SK-N-SH (cell line): Measurements from ENCODE around the gene GPR82. TPM values are rescaled to one million over a fixed set of nuclear protein-coding genes. Genes with fewer than 3 reads are reported as not detected.

Experiments
- CTCF ChIA-PET: fragments of 300-600, 350-600 bp; formaldehyde crosslinking; extraction: SDS; loops from one replicate; lab custom pipeline; 2021; lab: Yijun Ruan, JAX
- POLR2A ChIA-PET: fragments of 350-600 bp; sonication (Branson Sonifier 250); formaldehyde crosslinking; extraction: SDS; loops from one replicate; lab custom pipeline; 2020; ENCODE audit warnings: antibody characterized with exemption, inconsistent platforms; lab: Yijun Ruan, JAX
- DNase-seq: peaks from one replicate; pipeline ENCODE4 v3.0.0; 2012
- H2AFZ ChIP-seq: fragments of 200-600 bp; sonication (generic); 2 replicates; pipeline ENCODE4 v1.8.1; 2016; ENCODE audit warnings: antibody characterized with exemption, mild to moderate bottlenecking, low read depth
- H3F3A ChIP-seq: fragments of 200-600 bp; sonication (generic); replicated peaks from 2 replicates; pipeline ENCODE3; 2016; ENCODE audit warnings: antibody characterized with exemption, mild to moderate bottlenecking; ENCODE audit not compliant: insufficient read depth
- H3K27ac ChIP-seq, 2 experiments: fragments of 200-500 bp in 1 of 2; fragments of 200-600 bp in 1 of 2; sonication (Bioruptor generic) in 1 of 2; sonication (generic), shearing (Covaris generic) in 1 of 2; 2 replicates each; pipeline versions ENCODE4 v1.5.1 to v1.6.1; 2014 to 2016; ENCODE audit warnings: low read depth in 2 of 2, inconsistent platforms in 1 of 2, low read length in 1 of 2, mild to moderate bottlenecking in 1 of 2, mixed read lengths in 1 of 2
- H3K27me3 ChIP-seq: fragments of 200-600 bp; sonication (generic), shearing (Covaris generic); 2 replicates; pipeline ENCODE4 v1.6.1; 2016; ENCODE audit warnings: mixed run types; ENCODE audit not compliant: insufficient read depth
- H3K36me3 ChIP-seq, 2 experiments: fragments of 200-500 bp in 1 of 2; fragments of 200-600 bp in 1 of 2; sonication (Bioruptor generic) in 1 of 2; sonication (generic) in 1 of 2; replicated peaks in 1 of 2; 2 replicates each; pipeline versions ENCODE3 to v1.5.1; 2014 to 2016; ENCODE audit warnings: low read length in 1 of 2, mild to moderate bottlenecking in 1 of 2; ENCODE audit not compliant: insufficient read depth in 2 of 2, control insufficient read depth in 1 of 2
- H3K4me1 ChIP-seq, 2 experiments: fragments of 200-500 bp in 1 of 2; fragments of 200-600 bp in 1 of 2; sonication (Bioruptor generic) in 1 of 2; sonication (generic), shearing (Covaris generic) in 1 of 2; 2 replicates each; pipeline versions ENCODE4 v1.5.1 to v1.6.1; 2014 to 2016; ENCODE audit warnings: low read depth in 1 of 2, low read length in 1 of 2, mixed run types in 1 of 2; ENCODE audit not compliant: insufficient read depth in 2 of 2, control insufficient read depth in 1 of 2
- H3K4me2 ChIP-seq: fragments of 200-600 bp; sonication (generic), shearing (Covaris generic); 2 replicates; pipeline ENCODE4 v1.6.1; 2017; ENCODE audit warnings: mixed run types
- H3K4me3 ChIP-seq, 2 experiments: fragments of 200-500 bp in 1 of 2; fragments of 200-600 bp in 1 of 2; sonication (Bioruptor generic) in 1 of 2; sonication (generic), shearing (Covaris generic) in 1 of 2; 2 replicates each; pipeline versions ENCODE4 v1.5.1 to v1.8.1; 2014 to 2016; ENCODE audit warnings: low read depth in 2 of 2, inconsistent platforms in 1 of 2, low read length in 1 of 2, mild to moderate bottlenecking in 1 of 2, mixed read lengths in 1 of 2, moderate library complexity in 1 of 2
- H3K79me2 ChIP-seq: fragments of 200-600 bp; sonication (generic); 2 replicates; pipeline ENCODE4 v1.8.1; 2017; ENCODE audit warnings: mild to moderate bottlenecking; ENCODE audit not compliant: insufficient read depth
- H3K9ac ChIP-seq: fragments of 200-600 bp; sonication (generic); 2 replicates; pipeline ENCODE4 v1.6.1; 2017; ENCODE audit warnings: mixed run types
- H3K9me2 ChIP-seq: fragments of 200-600 bp; sonication (generic); 2 replicates; pipeline ENCODE4 v1.6.1; 2017; ENCODE audit warnings: mixed run types
- H3K9me3 ChIP-seq: fragments of 200-600 bp; sonication (generic); 2 replicates; pipeline ENCODE4 v1.6.1; 2017; ENCODE audit warnings: mixed run types, mild to moderate bottlenecking, moderate library complexity
- H4K20me1 ChIP-seq: fragments of 200-600 bp; sonication (generic); 2 replicates; pipeline ENCODE4 v1.6.1; 2017; ENCODE audit warnings: mild to moderate bottlenecking, mixed run types; ENCODE audit not compliant: insufficient read depth
- CHD2 ChIP-seq: fragments of 150-350 bp; IDR thresholded peaks from 2 replicates; pipeline ENCODE4 v1.6.1; 2018; ENCODE audit warnings: low read length; ENCODE audit not compliant: partially characterized antibody
- ELF1 ChIP-seq: IDR thresholded peaks from 2 replicates; pipeline ENCODE4 v1.4.0; 2012
- FOXJ3 ChIP-seq: sonication (generic); formaldehyde crosslinking; IDR thresholded peaks from 2 replicates; pipeline ENCODE4 v1.5.1; 2020; ENCODE audit warnings: mild to moderate bottlenecking, missing genetic modification reagents
- FOXM1 ChIP-seq: IDR thresholded peaks from 2 replicates; pipeline ENCODE4 v1.4.0; 2012; ENCODE audit warnings: low read depth, mild to moderate bottlenecking
- GATA2 ChIP-seq: sonication (generic); formaldehyde crosslinking; IDR thresholded peaks from 2 replicates; pipeline ENCODE4 v1.5.0; 2020; ENCODE audit warnings: mild to moderate bottlenecking, missing genetic modification reagents
- MAX ChIP-seq: IDR thresholded peaks from 2 replicates; pipeline ENCODE4 v1.4.0; 2012; ENCODE audit warnings: low read depth
- MEF2A ChIP-seq: IDR thresholded peaks from 2 replicates; pipeline ENCODE4 v1.4.0; 2012; ENCODE audit warnings: low read depth, borderline replicate concordance
- MXI1 ChIP-seq: IDR thresholded peaks from 2 replicates; pipeline ENCODE4 v1.6.1; 2012; ENCODE audit warnings: mild to moderate bottlenecking, low read depth, low read length, improper control_type of control experiment
- NFIC ChIP-seq: IDR thresholded peaks from 2 replicates; pipeline ENCODE4 v1.4.0; 2012; ENCODE audit warnings: borderline replicate concordance
- PBX3 ChIP-seq: IDR thresholded peaks from 2 replicates; pipeline ENCODE4; 2012
- TAF1 ChIP-seq: IDR thresholded peaks from 2 replicates; pipeline ENCODE4 v1.6.1; 2012; ENCODE audit warnings: low read depth, mild to moderate bottlenecking, low read length, moderate library complexity, borderline replicate concordance
- TEAD4 ChIP-seq: IDR thresholded peaks from 2 replicates; pipeline ENCODE4 v1.4.0; 2012; ENCODE audit warnings: mild to moderate bottlenecking, borderline replicate concordance; ENCODE audit not compliant: insufficient read depth
- USF1 ChIP-seq: IDR thresholded peaks from 2 replicates; pipeline ENCODE4 v1.4.0; 2012; ENCODE audit warnings: low read depth, borderline replicate concordance
- USF2 ChIP-seq: fragments of 150-350 bp; IDR thresholded peaks from 2 replicates; pipeline ENCODE4 v1.6.1; 2017; ENCODE audit warnings: antibody characterized with exemption, low read length, low read depth, borderline replicate concordance
- YY1 ChIP-seq: IDR thresholded peaks from 2 replicates; pipeline ENCODE4 v1.4.0; 2012; ENCODE audit warnings: low read depth, mild to moderate bottlenecking
- ZBTB33 ChIP-seq: IDR thresholded peaks from 2 replicates; pipeline ENCODE4 v1.4.0; 2012; ENCODE audit warnings: low read depth, borderline replicate concordance
- WGBS: methylation state at CpG from one replicate; pipeline ENCODE4 v1.1.6; 2017; ENCODE audit warnings: low lambda C conversion rate; 5-methylcytosine and 5-hydroxymethylcytosine counted together
- polyA plus RNA-seq, 3 experiments: library from polyadenylated mRNA; depleted of rRNA; stranded (reverse); fragments of >200 nt; gene quantifications; 2 replicates each; pipeline ENCODE4 v1.2.3, GENCODE V29; 2012

Gene GPR82
- polyA plus RNA-seq, 1 of the 3 experiments (the other 2 are of a cell fraction), result not detected

GRCh38 chrX:41677183-41678060 is 46.6 kb upstream of the GPR82 start:
- Histone ChIP-seq H3K9ac (no peak overlapping the region), H3K9me3 (no peaks in the 10 kb centered on the region), H2AFZ (no peak overlapping the region), H3K27me3 (no peaks in the 10 kb centered on the region; the same call in 1 of the 2 replicates), H3K9me2 (no peaks in the 10 kb centered on the region), H3K27ac (no peak overlapping the region), H3K36me3 (no peaks in the 10 kb centered on the region), H3K79me2 (no peaks in the 10 kb centered on the region), H3K4me1 (no peaks in the 10 kb centered on the region), H4K20me1 (no peaks in the 10 kb centered on the region), H3K4me3 (no peak overlapping the region), H3F3A (no peaks in the 10 kb centered on the region), H3K4me2 (no peak overlapping the region)
- no peak for DNase-seq
- ChIA-PET POLR2A (no interaction called here), CTCF (no interaction called here)
- 54% methylated on average over 6 of the region's 6 CpGs for WGBS
- TF ChIP-seq NFIC (no peak), MAX (no peak), FOXM1 (no peak), ELF1 (no peak), USF2 (no peak), MEF2A (no peak), USF1 (no peak), TAF1 (no peak), MXI1 (no peak), CHD2 (no peak), FOXJ3 (CRISPR knock-in tag) (no peak), PBX3 (no peak), GATA2 (no peak), TEAD4 (no peak), YY1 (no peak), ZBTB33 (no peak)
